BLaER1 treated with 17β-estradiol and CSF1 and Interleukin-3, amounts not matched to agents 10 nM and 100 nM (cell line): ENCODE measurements around the gene STEAP1B.

Experiments used
- H3K27ac ChIP-seq, 11 experiments: shearing (Covaris generic); formaldehyde crosslinking; 2 replicates each; pipeline ENCODE4 v1.8.1; 2022
- H3K27me3 ChIP-seq, 11 experiments: shearing (Covaris generic); formaldehyde crosslinking; 2 replicates each; pipeline ENCODE4 v1.8.1; 2022
- H3K36me3 ChIP-seq, 11 experiments: shearing (Covaris generic); formaldehyde crosslinking; 2 replicates each; pipeline ENCODE4 v1.8.1; 2022
- H3K4me1 ChIP-seq, 10 experiments: shearing (Covaris generic); formaldehyde crosslinking; 2 replicates each; pipeline ENCODE4 v1.8.1; 2022
- H3K4me2 ChIP-seq, 11 experiments: shearing (Covaris generic); formaldehyde crosslinking; 2 replicates each; pipeline ENCODE4 v1.8.1; 2022
- H3K4me3 ChIP-seq, 10 experiments: shearing (Covaris generic); formaldehyde crosslinking; 2 replicates each; pipeline ENCODE4 v1.8.1; 2022
- H3K9ac ChIP-seq, 11 experiments: shearing (Covaris generic); formaldehyde crosslinking; 2 replicates each; pipeline ENCODE4 v1.8.1; 2022
- H3K9me3 ChIP-seq, 11 experiments: shearing (Covaris generic); formaldehyde crosslinking; replicated peaks in 1 of 11; 2 replicates each; pipeline ENCODE4 v1.8.1; 2022
- H4K20me1 ChIP-seq, 11 experiments: shearing (Covaris generic); formaldehyde crosslinking; 2 replicates each; pipeline ENCODE4 v1.8.1; 2022
- Cebpa-rat ChIP-seq, 11 experiments: shearing (Covaris generic); IDR thresholded peaks; 2 replicates each; pipeline ENCODE4 v1.8.1; 2022

STEAP1B gene

GRCh38 chr7:22372863-22373262, 127.1 kb downstream of the STEAP1B start:
- H3K9ac ChIP-seq, result no peak overlapping the region
- TF ChIP-seq Cebpa-rat (IDR thresholded peaks at IDR 0.05), result no peak
- H4K20me1 ChIP-seq, result no peaks in the 10 kb centered on the region
- no peaks in the 10 kb centered on the region for H3K36me3 ChIP-seq
- H3K4me1 ChIP-seq, result peaks cover 0 to 12% (median 0%) of the 10 kb centered on the region in 10 experiments; a peak in 6 of 20 replicates
- H3K27me3 ChIP-seq, result no peaks in the 10 kb centered on the region
- H3K27ac ChIP-seq, result no peak overlapping the region
- H3K4me2 ChIP-seq, result peak overlapping the region in 3 of 11 experiments; percentile 14 to 23 (median 19); a peak in 1 of 22 replicates
- H3K9me3 ChIP-seq, result no peaks in the 10 kb centered on the region
- H3K4me3 ChIP-seq, result no peak overlapping the region

- Histone ChIP-seq H4K20me1 (no peaks in the 10 kb centered on the region), H3K27ac (no peak overlapping the region), H3K9me3 (no peaks in the 10 kb centered on the region), H3K4me3 (no peak overlapping the region), H3K27me3 (no peaks in the 10 kb centered on the region), H3K36me3 (no peaks in the 10 kb centered on the region), H3K4me1 (peaks cover 0 to 16% (median 0%) of the 10 kb centered on the region in 10 experiments; a peak in 6 of 20 replicates), H3K4me2 (no peak overlapping the region), H3K9ac (no peak overlapping the region)
- no peak for TF ChIP-seq Cebpa-rat (IDR thresholded peaks at IDR 0.05)
Observed at GRCh38 chr7:22371878-22372277, 128.1 kb downstream of the STEAP1B start.
